Cardiac fibroblast (primary cell): ENCODE measurements around the gene NT5DC3.
"Not testable (repeated sequence)": the region's sequence is repeated elsewhere in the genome, so short reads cannot be mapped to it uniquely, and the experiment has no call there.

Experiments used
- DNase-seq, 2 donors: peaks; one replicate each; pipeline versions ENCODE4 v3.0.0 to v3.0.0-alpha.2; 2010; ENCODE audit warnings: low read depth in 2 of 2
- H3K4me3 ChIP-seq, 2 donors: replicated peaks in 1 of 2; 1 replicate in 1 of 2; 2 replicates in 1 of 2; pipeline ENCODE4 v1.5.1; 2011; ENCODE audit warnings: low read depth in 2 of 2, low read length in 2 of 2, mild to moderate bottlenecking in 2 of 2, moderate library complexity in 1 of 2
- CTCF ChIP-seq: IDR thresholded peaks from one replicate; pipeline ENCODE4 v1.5.1; 2011; ENCODE audit warnings: low read depth, mild to moderate bottlenecking, low read length, inconsistent platforms

The NT5DC3 gene

DNA sequence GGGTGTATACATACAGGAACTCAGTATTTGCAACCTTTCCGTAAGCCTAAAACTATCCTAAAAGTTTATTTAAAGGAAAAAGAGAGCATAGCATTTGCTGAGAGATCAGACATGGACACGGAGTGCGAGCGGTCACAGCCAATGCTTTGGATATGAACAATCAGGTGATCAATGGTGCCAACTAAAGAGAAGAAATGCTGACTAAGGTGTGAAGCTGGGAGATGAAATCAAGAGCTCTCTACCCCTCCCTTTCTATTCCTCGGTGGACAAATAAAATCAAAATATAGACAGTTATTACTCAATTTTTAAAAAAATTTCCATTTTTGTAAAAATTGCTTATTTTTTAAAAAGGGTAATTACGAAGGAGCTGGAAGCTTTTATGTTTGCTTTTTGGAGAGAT is 29.2 kb downstream of the NT5DC3 start:
- no peak overlapping the region for H3K4me3 ChIP-seq
- DNase-seq, result no peak
- no peak for TF ChIP-seq CTCF

DNA sequence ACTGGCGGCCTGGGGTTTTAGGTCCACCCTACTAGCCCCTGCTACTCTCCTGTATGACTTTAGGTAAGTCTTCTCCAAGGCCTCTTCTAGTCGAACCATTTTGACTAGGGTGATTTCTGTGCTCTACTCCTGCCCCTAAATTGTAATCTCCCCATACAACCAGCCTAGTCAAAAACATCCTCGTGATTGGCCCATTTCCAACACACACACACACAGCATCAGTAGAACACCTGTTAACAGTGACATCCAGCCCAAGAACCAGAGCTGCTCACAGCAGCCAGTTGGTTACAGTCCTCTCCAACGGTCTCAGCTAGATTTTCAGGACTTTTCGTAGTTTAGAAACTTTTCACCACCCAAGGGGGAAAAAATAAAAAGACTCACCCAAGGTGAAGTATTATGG is 30.9 kb downstream of the NT5DC3 start:
- no peak overlapping the region for H3K4me3 ChIP-seq
- no peak for TF ChIP-seq CTCF
- DNase-seq, result no peak

DNA sequence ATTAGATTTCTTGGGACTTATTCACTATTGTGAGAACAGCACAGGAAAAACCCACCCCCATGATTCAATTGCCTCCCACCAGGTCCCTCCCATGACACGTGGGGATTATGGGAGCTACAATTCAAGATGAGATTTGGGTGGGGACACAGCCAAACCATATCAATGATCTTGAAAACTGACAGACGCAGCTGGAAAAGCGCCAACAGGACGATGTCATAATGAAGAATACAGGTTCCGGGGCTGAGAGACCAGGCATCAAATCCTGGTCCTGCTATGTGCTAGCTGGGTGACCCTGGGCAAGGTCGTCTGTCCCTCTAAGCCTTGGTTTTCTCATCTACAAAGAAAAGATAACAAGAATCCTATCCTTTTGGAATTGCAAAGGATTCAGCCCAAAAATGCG is 31.4 kb downstream of the NT5DC3 start:
- not testable (repeated sequence) for DNase-seq, H3K4me3 ChIP-seq

DNA sequence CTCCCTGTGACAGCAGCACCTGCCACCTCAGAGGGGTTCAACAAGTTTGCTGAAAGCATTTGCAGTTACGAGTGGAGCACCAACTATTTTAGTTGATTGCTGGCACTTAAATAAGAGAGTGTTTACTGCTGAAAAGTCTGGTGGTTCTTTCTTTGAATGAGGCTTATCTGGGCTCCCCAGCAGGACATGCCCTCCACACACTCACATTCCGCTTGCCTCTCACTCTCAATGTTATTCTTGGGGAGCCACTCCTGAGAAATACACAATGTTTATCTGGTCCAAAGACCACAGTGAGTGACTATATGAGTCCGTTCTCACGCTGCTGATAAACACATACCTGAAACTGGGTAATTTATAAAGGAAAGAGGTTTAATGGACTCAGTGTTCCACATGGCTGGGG is 31.9 kb downstream of the NT5DC3 start:
- H3K4me3 ChIP-seq, result no peak overlapping the region
- no peak for TF ChIP-seq CTCF
- DNase-seq, result no peak

DNA sequence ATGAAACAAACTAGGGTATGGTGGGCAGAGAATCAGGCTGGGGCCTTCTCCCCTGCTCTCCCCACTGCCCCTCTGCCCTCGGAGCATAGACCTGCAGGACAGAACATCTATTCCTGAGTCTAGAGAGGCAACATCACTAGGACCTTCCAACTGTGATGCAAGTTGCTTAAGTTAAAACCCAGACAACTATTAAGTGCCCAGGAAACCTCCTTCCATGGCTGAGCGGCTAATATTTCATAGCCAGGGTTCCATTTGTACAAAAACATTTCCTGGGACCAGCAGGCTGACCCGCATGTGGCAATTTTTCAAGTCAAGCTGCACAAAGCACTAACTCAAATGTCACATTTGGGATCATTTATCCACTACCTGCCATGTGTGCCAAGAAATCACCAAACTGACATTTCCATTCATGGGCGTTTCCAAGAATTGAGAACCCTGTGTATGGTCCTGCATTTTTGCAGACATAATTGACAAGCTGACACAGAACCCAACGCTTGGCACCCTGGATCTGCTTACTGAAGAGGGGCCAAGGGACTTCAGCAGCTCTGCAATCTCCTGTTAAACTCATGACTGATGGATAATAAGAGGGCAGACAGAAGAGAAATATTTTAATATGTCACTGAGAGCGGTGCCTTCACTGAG is 32.7 kb downstream of the NT5DC3 start:
- no peak for TF ChIP-seq CTCF
- H3K4me3 ChIP-seq, result no peak overlapping the region
- no peak for DNase-seq

DNA sequence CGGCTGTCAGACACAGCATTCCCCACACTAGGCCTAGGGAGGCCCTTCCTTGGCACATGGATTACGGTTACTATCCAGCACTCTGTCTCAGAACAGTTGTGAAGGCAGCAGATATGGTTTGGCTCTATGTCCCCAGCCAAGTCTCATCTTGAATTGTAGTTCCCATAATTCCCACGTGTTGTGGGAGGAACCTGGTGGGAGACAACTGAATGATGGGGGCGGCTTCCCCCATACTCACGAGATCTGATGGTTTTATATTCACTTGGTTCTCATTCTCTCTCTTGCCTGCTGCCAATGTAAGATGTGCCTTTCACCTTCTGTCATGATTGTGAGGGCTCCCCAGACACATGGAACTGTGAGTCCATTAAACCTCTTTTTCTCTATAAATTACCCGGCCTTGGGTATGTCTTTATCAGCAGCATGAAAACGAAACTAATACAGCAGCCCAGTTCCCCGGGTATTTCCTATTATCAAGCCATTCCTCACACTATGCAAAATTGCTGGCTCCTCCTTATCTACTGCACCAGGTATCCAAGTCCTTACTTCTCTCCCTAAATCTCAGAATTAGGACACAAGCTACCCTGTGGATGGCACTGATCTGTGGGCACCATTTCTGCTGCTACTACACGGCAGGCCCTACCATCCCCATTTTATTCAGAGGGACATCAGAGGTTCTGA is 33.3 kb downstream of the NT5DC3 start:
- no peak for DNase-seq
- no peak for TF ChIP-seq CTCF
- H3K4me3 ChIP-seq, result no peak overlapping the region

- no peak for TF ChIP-seq CTCF
- H3K4me3 ChIP-seq, result no peak overlapping the region
- peak; percentile 67 to 80 for DNase-seq
Observed at GRCh38 chr12:103806803-103807202, 34.2 kb downstream of the NT5DC3 start.
